Motor neuron (in vitro differentiated cells): Measurements from ENCODE around the gene CAP2. TPM values are rescaled to one million over a fixed set of nuclear protein-coding genes. Genes with fewer than 3 reads are reported as not detected.

Experiments used
- ATAC-seq, 8 experiments: fragments of 200-7000 bp; cut with Tn5 transposase; replicated peaks in 6 of 8; 2 replicates each; pipeline ENCODE4 v1.8.0; 2021; ENCODE audit warnings: mild to moderate bottlenecking in 8 of 8, moderate library complexity in 8 of 8
- H3K27ac ChIP-seq, 2 donors: fragments of 250-450 bp; sonication (Bioruptor Pico); 2 replicates each; pipeline ENCODE4 v1.9.0; 2021; ENCODE audit warnings: antibody characterized with exemption in 2 of 2, mild to moderate bottlenecking in 2 of 2, moderate library complexity in 1 of 2
- H3K4me1 ChIP-seq, 2 donors: fragments of 250-450 bp; sonication (Bioruptor Pico); replicated peaks in 1 of 2; 2 replicates each; pipeline ENCODE4 v1.6.1; 2021; ENCODE audit warnings: antibody characterized with exemption in 2 of 2, mild to moderate bottlenecking in 2 of 2, moderate library complexity in 1 of 2
- H3K4me3 ChIP-seq, 5 donors: fragments of 250-450 bp; sonication (Bioruptor Pico); 2 replicates each; pipeline ENCODE4 v1.9.0; 2021; ENCODE audit warnings: antibody characterized with exemption in 5 of 5, mild to moderate bottlenecking in 5 of 5, moderate library complexity in 4 of 5
- WGBS, 10 experiments: fragments of 450-650 bp; shearing (Covaris generic); methylation state at CpG; one replicate each; pipeline ENCODE4 v1.0.0; 2022; 5-methylcytosine and 5-hydroxymethylcytosine counted together
- in situ Hi-C, 9 experiments: fragments of 400-800 bp; cut with MboI; loops; one replicate each; pipeline ENCODE4 v1.15.0; 2021; ENCODE audit warnings: low sequenced_read_pairs in 9 of 9, low pct_unique_long_range_greater_than_20kb in 2 of 9; ENCODE audit not compliant: unreplicated experiment in 9 of 9
- total RNA-seq, 8 experiments: library from RNA; unstranded; fragments of 300-600 nt; gene quantifications; 2 replicates each; pipeline versions ENCODE4 v1.2.3 to v1.2.4, GENCODE V29; 2022

Gene CAP2
- total RNA-seq, 8 experiments from 2014 or later, result 0.15 to 21.8 (median 10.7) TPM

- H3K4me1 ChIP-seq, result peaks cover 9 to 14% of the 10 kb centered on the region in 2 donors
- WGBS, 10 experiments, result 20 to 100% (median 91%) methylated on average over 1 to 4 of the region's 4 CpGs; no CpG with 5 or more reads in 2 of the 10 experiments
- ATAC-seq, result no peak
- H3K4me3 ChIP-seq, result no peak overlapping the region
- in situ Hi-C loops, result no loop called here
- H3K27ac ChIP-seq, result no peak overlapping the region
Observed at GRCh38 chr6:17485181-17485580, 91.8 kb downstream of the CAP2 start.

- ATAC-seq, result no peak
- in situ Hi-C loops, result no loop called here
- H3K4me3 ChIP-seq, result no peak overlapping the region
- H3K4me1 ChIP-seq, result peaks cover 9 to 14% of the 10 kb centered on the region in 2 donors
- H3K27ac ChIP-seq, result no peak overlapping the region
- WGBS, 10 experiments, result 7 to 100% (median 66%) methylated on average over 1 to 2 of the region's 2 CpGs; no CpG with 5 or more reads in 4 of the 10 experiments
Observed at GRCh38 chr6:17485946-17486345, 92.6 kb downstream of the CAP2 start.

- Histone ChIP-seq H3K27ac (no peak overlapping the region), H3K4me3 (no peak overlapping the region), H3K4me1 (peaks cover 9 to 14% of the 10 kb centered on the region in 2 donors)
- no peak for ATAC-seq
- WGBS, 10 experiments, result 60 to 100% (median 100%) methylated on average over 1 to 4 of the region's 4 CpGs; no CpG with 5 or more reads in 4 of the 10 experiments
- in situ Hi-C loops, result no loop called here
Observed at GRCh38 chr6:17486680-17487079, 93.3 kb downstream of the CAP2 start.

- Histone ChIP-seq H3K27ac (no peak overlapping the region), H3K4me3 (no peak overlapping the region), H3K4me1 (peaks cover 0 to 7% of the 10 kb centered on the region in 2 donors)
- whole genome bisulfite sequencing, 10 experiments, result 0 to 100% (median 50%) methylated on average over 1 of the region's 4 CpGs; no CpG with 5 or more reads in 5 of the 10 experiments
- in situ Hi-C loops, result no loop called here
- no peak for ATAC-seq
Observed at GRCh38 chr6:17490724-17491123, 97.3 kb downstream of the CAP2 start.

GRCh38 chr6:17491416-17492142, 98.2 kb downstream of the CAP2 start:
- in situ Hi-C loops, result no loop called here
- ATAC-seq, result no peak
- peaks cover 0 to 7% of the 10 kb centered on the region in 2 donors for H3K4me1 ChIP-seq
- 27 to 100% (median 94%) methylated on average over 1 to 9 of the region's 10 CpGs; no CpG with 5 or more reads in 1 of the 10 experiments for WGBS, 10 experiments
- no peak overlapping the region for H3K4me3 ChIP-seq
- H3K27ac ChIP-seq, result no peak overlapping the region

GRCh38 chr6:17492350-17492749, 99.0 kb downstream of the CAP2 start:
- ATAC-seq, result no peak
- Histone ChIP-seq H3K4me1 (peaks cover 3 to 10% of the 10 kb centered on the region in 2 donors), H3K27ac (no peak overlapping the region), H3K4me3 (no peak overlapping the region)
- WGBS, 10 experiments, result 33 to 100% (median 72%) methylated on average over 1 to 6 of the region's 6 CpGs; no CpG with 5 or more reads in 1 of the 10 experiments
- in situ Hi-C loops, result no loop called here

DNA sequence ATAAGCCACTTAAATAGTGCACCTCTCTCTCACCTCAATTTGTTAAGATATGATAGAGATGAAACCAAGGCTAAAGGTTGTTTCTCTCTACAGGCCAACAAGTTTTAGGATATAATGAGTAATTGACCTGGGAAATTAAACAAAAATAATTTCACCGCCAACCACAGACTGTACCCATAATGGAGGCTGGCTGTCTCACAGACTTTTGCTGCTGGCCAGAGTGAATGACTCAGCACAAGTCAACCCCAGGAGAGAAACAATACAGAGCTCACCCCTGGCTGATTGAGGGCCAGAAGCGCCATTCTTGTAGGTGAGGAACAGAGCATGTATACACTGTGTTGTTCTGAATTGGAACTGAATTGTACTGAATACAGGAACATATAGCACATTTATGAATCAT, 99.9 kb downstream of the CAP2 start:
- ATAC-seq, result peak in 5 of 8 experiments; percentile 69 to 82 (median 75)
- Histone ChIP-seq H3K4me3 (no peak overlapping the region), H3K27ac (no peak overlapping the region), H3K4me1 (peaks cover 12 to 19% of the 10 kb centered on the region in 2 donors)
- in situ Hi-C loops, result no loop called here
- WGBS, 10 experiments, result 50 to 100% (median 92%) methylated on average over 1 to 2 of the region's 2 CpGs; no CpG with 5 or more reads in 4 of the 10 experiments

GRCh38 chr6:17494177-17494576, 100.8 kb downstream of the CAP2 start:
- WGBS, 10 experiments, result 60 to 100% (median 90%) methylated on average over 1 to 4 of the region's 4 CpGs; no CpG with 5 or more reads in 1 of the 10 experiments
- peak in 1 of 8 experiments; percentile 24 for ATAC-seq
- no peak overlapping the region for H3K27ac ChIP-seq
- in situ Hi-C loops, result no loop called here
- H3K4me1 ChIP-seq, result peaks cover 13 to 20% of the 10 kb centered on the region in 2 donors
- H3K4me3 ChIP-seq, result no peak overlapping the region

DNA sequence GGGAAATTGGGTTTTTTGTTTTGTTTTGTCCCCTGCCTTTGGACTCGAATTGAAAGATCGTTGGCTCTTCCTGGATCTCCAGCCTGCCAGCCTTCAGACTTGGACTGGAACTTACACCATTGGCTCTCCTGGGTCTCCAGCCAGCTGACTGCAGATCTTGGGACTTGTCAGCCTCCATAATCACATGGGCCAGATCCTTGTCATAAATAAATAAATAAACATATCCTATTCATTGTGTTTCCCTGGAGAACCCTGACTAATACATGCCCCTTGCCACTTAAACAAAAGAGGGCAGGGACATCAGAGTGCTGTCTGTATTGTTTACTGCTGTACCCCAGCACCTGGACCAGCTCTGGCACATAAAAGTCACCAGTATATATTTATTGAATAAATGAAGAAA, 101.5 kb downstream of the CAP2 start:
- no peak for ATAC-seq
- in situ Hi-C loops, result no loop called here
- WGBS, 10 experiments, result 7 to 94% (median 83%) methylated on average over 1 to 2 of the region's 2 CpGs; no CpG with 5 or more reads in 3 of the 10 experiments
- peaks cover 13 to 20% of the 10 kb centered on the region in 2 donors for H3K4me1 ChIP-seq
- H3K4me3 ChIP-seq, result no peak overlapping the region
- H3K27ac ChIP-seq, result no peak overlapping the region

- 36 to 100% (median 47%) methylated on average over 1 to 4 of the region's 4 CpGs for WGBS, 10 experiments
- peak in 5 of 8 experiments; percentile 25 to 63 (median 54) for ATAC-seq
- in situ Hi-C loops, result no loop called here
- Histone ChIP-seq H3K27ac (no peak overlapping the region), H3K4me1 (peaks cover 13 to 20% of the 10 kb centered on the region in 2 donors), H3K4me3 (no peak overlapping the region)
Observed at GRCh38 chr6:17497535-17498095, 104.2 kb downstream of the CAP2 start.

GRCh38 chr6:17501442-17501841, 108.0 kb downstream of the CAP2 start:
- 40 to 100% (median 88%) methylated on average over 1 to 3 of the region's 3 CpGs for WGBS, 10 experiments

GRCh38 chr6:17501982-17502704, 108.7 kb downstream of the CAP2 start:
- no peak for ATAC-seq
- H3K4me1 ChIP-seq, result peaks cover 12 to 14% of the 10 kb centered on the region in 2 donors
- in situ Hi-C loops, result no loop called here
- H3K27ac ChIP-seq, result no peak overlapping the region
- 47 to 100% (median 80%) methylated on average over 1 to 3 of the region's 3 CpGs; no CpG with 5 or more reads in 1 of the 10 experiments for whole genome bisulfite sequencing, 10 experiments
- no peak overlapping the region for H3K4me3 ChIP-seq

More at GRCh38 chr6:17501442-17501841, 108.0 kb downstream of the CAP2 start:
- H3K4me3 ChIP-seq, result no peak overlapping the region
- ATAC-seq, result no peak
- in situ Hi-C loops, result no loop called here
- H3K4me1 ChIP-seq, result peaks cover 13 to 15% of the 10 kb centered on the region in 2 donors
- H3K27ac ChIP-seq, result no peak overlapping the region

DNA sequence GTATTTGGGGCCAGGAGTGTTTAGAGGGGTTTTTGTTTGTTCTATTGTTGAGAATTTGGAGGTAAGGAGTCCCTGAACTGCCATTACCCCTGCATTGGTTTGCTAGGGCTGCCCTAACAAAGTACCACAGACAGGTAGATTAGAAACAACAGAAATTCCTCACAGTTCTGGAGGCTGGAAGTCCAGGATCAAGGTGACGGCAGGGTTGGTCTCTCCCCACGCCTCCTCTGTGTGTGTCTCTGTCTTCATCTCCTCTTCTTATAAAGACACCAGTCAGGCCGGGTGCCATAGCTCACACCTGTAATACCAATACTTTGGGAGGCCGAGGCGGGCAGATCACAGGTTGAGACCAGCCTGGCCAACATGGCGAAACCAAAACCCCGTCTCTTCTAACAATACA, 109.7 kb downstream of the CAP2 start:
- H3K4me1 ChIP-seq, result peaks cover 3 to 5% of the 10 kb centered on the region in 2 donors
- no peak overlapping the region for H3K4me3 ChIP-seq
- in situ Hi-C loops, result no loop called here
- ATAC-seq, result no peak
- H3K27ac ChIP-seq, result no peak overlapping the region
- WGBS, 10 experiments, result 86 to 100% (median 100%) methylated on average over 1 to 7 of the region's 7 CpGs; no CpG with 5 or more reads in 6 of the 10 experiments
